Measurements from ENCODE around the gene RHD. TPM values are rescaled to one million over a fixed set of nuclear protein-coding genes. Genes with fewer than 3 reads are reported as not detected.
"Not testable (repeated sequence)": the region's sequence is repeated elsewhere in the genome, so short reads cannot be mapped to it uniquely, and the experiment has no call there.

RHD gene
- polyA plus RNA-seq, 1 experiment: not detected

GRCh38 chr1:25253911-25254310 lies 18.4 kb upstream of the RHD start:
- H3K9me3 ChIP-seq (ENCODE audit: control insufficient read depth, insufficient read depth, low read length): no peaks in the 10 kb centered on the region; the same call in 1 of the 2 replicates
- H3K27me3 ChIP-seq (ENCODE audit: control insufficient read depth, insufficient read depth, low read length): no peaks in the 10 kb centered on the region
- no peak for TF ChIP-seq CTCF (IDR thresholded peaks at IDR 0.05; ENCODE audit: low read depth, low read length)
- no peak for DNase-seq (ENCODE audit: low read depth, low spot score)
- H3K4me3 ChIP-seq (ENCODE audit: low read depth, low read length): no peak overlapping the region
- POLR2A ChIA-PET: no interaction called here
- H3K27ac ChIP-seq (ENCODE audit: low read depth, low read length): peak overlapping the region; percentile 47
- CTCF ChIA-PET: interaction anchor here (1.0 kb wide), 1 partner anchor 267 kb away, joined by 3 read pairs; no protein-coding TSS in a partner anchor

- Histone ChIP-seq H3K4me3 (ENCODE audit: low read depth, low read length) (no peak overlapping the region), H3K27ac (ENCODE audit: low read depth, low read length) (no peak overlapping the region), H3K27me3 (ENCODE audit: control insufficient read depth, insufficient read depth, low read length) (no peaks in the 10 kb centered on the region), H3K9me3 (ENCODE audit: control insufficient read depth, insufficient read depth, low read length) (no peaks in the 10 kb centered on the region; the same call in 1 of the 2 replicates)
- CTCF ChIA-PET: no interaction called here
- DNase-seq (ENCODE audit: low read depth, low spot score): no peak
- no peak for TF ChIP-seq CTCF (IDR thresholded peaks at IDR 0.05; ENCODE audit: low read depth, low read length)
- POLR2A ChIA-PET: interaction anchor here (0.6 to 1.4 kb wide), 2 partner anchors 8 to 1487 kb away, joined by 3 to 5 read pairs; partner anchors contain the start of gene RSRP1
Observed at GRCh38 chr1:25255706-25256577, 16.4 kb upstream of the RHD start.

- H3K27me3 ChIP-seq (ENCODE audit: control insufficient read depth, insufficient read depth, low read length): no peaks in the 10 kb centered on the region
Observed at GRCh38 chr1:25256578-25256965, 15.7 kb upstream of the RHD start.

GRCh38 chr1:25257196-25257595 lies 15.1 kb upstream of the RHD start:
- no peaks in the 10 kb centered on the region for H3K27me3 ChIP-seq (ENCODE audit: control insufficient read depth, insufficient read depth, low read length)
- no peak for TF ChIP-seq CTCF (IDR thresholded peaks at IDR 0.05; ENCODE audit: low read depth, low read length)
- no peak overlapping the region for H3K4me3 ChIP-seq (ENCODE audit: low read depth, low read length)
- ChIA-PET CTCF (interaction anchor here (0.7 kb wide), 1 partner anchor 358 kb away, joined by 6 read pairs; no protein-coding TSS in a partner anchor), POLR2A (interaction anchor here (0.6 to 1.8 kb wide), 2 partner anchors 10 to 1513 kb away, joined by 3 to 6 read pairs; partner anchors contain the start of gene RSRP1)
- no peak overlapping the region for H3K27ac ChIP-seq (ENCODE audit: low read depth, low read length)
- no peaks in the 10 kb centered on the region; the same call in 1 of the 2 replicates for H3K9me3 ChIP-seq (ENCODE audit: control insufficient read depth, insufficient read depth, low read length)
- DNase-seq (ENCODE audit: low read depth, low spot score): no peak

More at GRCh38 chr1:25256578-25256965, 15.7 kb upstream of the RHD start:
- no peak for TF ChIP-seq CTCF (IDR thresholded peaks at IDR 0.05; ENCODE audit: low read depth, low read length)
- DNase-seq (ENCODE audit: low read depth, low spot score): no peak
- POLR2A ChIA-PET: interaction anchor here (0.6 to 1.4 kb wide), 2 partner anchors 9 to 1486 kb away, joined by 3 to 5 read pairs; partner anchors contain the start of gene RSRP1
- Histone ChIP-seq H3K27ac (ENCODE audit: low read depth, low read length) (no peak overlapping the region), H3K4me3 (ENCODE audit: low read depth, low read length) (no peak overlapping the region), H3K9me3 (ENCODE audit: control insufficient read depth, insufficient read depth, low read length) (no peaks in the 10 kb centered on the region; the same call in 1 of the 2 replicates)
- CTCF ChIA-PET: no interaction called here

GRCh38 chr1:25259813-25260212 lies 12.5 kb upstream of the RHD start:
- peak; percentile 16; the same call in 1 of the 2 replicates for TF ChIP-seq CTCF (IDR thresholded peaks at IDR 0.05; ENCODE audit: low read depth, low read length)
- H3K27me3 ChIP-seq (ENCODE audit: control insufficient read depth, insufficient read depth, low read length); CTCF ChIA-PET; DNase-seq (ENCODE audit: low read depth, low spot score); H3K27ac ChIP-seq (ENCODE audit: low read depth, low read length); H3K9me3 ChIP-seq (ENCODE audit: control insufficient read depth, insufficient read depth, low read length); H3K4me3 ChIP-seq (ENCODE audit: low read depth, low read length): not testable (repeated sequence)
- POLR2A ChIA-PET: interaction anchor here (1.2 kb wide), 1 partner anchor 12 kb away, joined by 6 read pairs; the partner anchor contains the start of gene RSRP1

GRCh38 chr1:25260336-25260735 lies 12.0 kb upstream of the RHD start:
- POLR2A ChIA-PET: interaction anchor here (1.2 kb wide), 1 partner anchor 13 kb away, joined by 6 read pairs; the partner anchor contains the start of gene RSRP1
- H3K27me3 ChIP-seq (ENCODE audit: control insufficient read depth, insufficient read depth, low read length); H3K4me3 ChIP-seq (ENCODE audit: low read depth, low read length); H3K9me3 ChIP-seq (ENCODE audit: control insufficient read depth, insufficient read depth, low read length); H3K27ac ChIP-seq (ENCODE audit: low read depth, low read length); CTCF ChIA-PET; DNase-seq (ENCODE audit: low read depth, low spot score): not testable (repeated sequence)

Measured in AG04450 (cell line).